Activated CD4-positive, alpha-beta T cell treated with anti-CD3 and anti-CD28 coated beads for 1 hour (primary cell): Measurements from ENCODE around the gene TP53TG3B.
"Not testable (repeated sequence)": the region's sequence is repeated elsewhere in the genome, so short reads cannot be mapped to it uniquely, and the experiment has no call there.

Experiments used
- DNase-seq: peaks from one replicate; pipeline ENCODE4 v3.0.0-alpha.2; 2020

The TP53TG3B gene

GRCh38 chr16:33360541-33360940, at the start of gene TP53TG3B:
TSS of gene TP53TG3B (plus strand) at chr16:33360841. CDS start at chr16:33360909, 68 bp downstream.
- not testable (repeated sequence) for DNase-seq

DNA sequence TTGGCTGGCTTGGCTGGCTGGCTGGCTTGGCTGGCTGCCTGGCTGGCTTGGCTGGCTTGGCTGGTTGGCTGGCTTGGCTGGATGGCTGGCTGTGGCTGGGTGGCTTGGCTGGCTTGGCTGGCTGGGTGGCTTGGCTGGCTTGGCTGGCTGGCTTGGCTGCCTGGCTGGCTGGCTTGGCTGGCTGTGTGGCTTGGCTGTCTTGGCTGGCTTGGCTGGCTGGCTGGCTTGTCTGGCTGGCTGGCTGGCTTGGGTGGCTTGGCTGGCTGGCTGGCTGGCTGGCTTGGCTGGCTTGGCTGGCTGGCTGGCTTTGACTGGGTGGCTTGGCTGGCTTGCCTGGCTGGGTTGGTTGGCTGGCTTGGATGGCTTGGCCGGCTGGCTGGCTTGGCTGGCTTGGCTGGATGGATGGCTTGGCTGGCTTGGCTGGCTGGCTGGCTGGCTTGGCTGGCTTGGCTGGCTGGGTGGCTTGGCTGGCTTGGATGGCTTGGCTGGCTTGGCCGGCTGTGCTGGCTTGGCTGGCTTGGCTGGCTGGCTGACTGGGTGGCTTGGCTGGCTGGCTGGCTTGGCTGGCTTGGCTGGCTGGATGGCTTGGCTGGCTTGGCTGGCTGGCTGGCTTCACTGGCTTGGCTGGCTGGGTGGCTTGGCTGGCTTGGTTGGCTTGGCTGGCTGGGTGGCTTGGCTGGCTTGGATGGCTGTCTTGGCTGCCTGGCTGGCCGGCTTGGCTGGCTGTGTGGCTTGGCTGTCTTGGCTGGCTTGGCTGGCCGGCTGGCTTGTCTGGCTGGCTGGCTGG, 24.2 kb upstream of the TP53TG3B start:
- DNase-seq, result not testable (repeated sequence)

GRCh38 chr16:33337627-33338542, 22.8 kb upstream of the TP53TG3B start:
- DNase-seq, result not testable (repeated sequence)

DNA sequence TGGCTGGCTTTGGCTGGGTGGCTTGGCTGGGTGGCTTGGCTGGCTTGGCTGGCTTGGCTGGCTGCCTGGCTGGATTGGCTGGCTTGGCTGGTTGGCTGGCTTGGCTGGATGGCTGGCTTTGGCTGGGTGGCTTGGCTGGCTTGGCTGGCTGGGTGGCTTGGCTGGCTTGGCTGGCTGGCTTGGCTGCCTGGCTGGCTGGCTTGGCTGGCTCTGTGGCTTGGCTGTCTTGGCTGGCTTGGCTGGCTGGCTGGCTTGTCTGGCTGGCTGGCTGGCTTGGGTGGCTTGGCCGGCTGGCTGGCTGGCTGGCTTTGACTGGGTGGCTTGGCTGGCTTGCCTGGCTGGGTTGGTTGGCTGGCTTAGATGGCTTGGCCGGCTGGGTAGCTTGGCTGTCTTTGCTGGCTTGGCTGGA, 22.1 kb upstream of the TP53TG3B start:
- DNase-seq, result not testable (repeated sequence)

GRCh38 chr16:33339093-33340061, 21.3 kb upstream of the TP53TG3B start:
- not testable (repeated sequence) for DNase-seq
